PC-9 (cell line): ENCODE results near the gene PDE11A. TPM values are rescaled to one million over a fixed set of nuclear protein-coding genes. Genes with fewer than 3 reads are reported as not detected.

Experiments used
- BruUV-seq: library from RNA; stranded (reverse); fragments of 400-500 nt; replicated peaks from 2 replicates; lab custom pipeline; 2021; lab: Mats Ljungman, UMichigan
- CTCF ChIA-PET: fragments of 300-600 bp; sonication (Branson Sonifier 250); formaldehyde crosslinking; loops from one replicate; lab custom pipeline; 2022; ENCODE audit warnings: antibody characterized with exemption; lab: Charles Lee
- POLR2A ChIA-PET: fragments of 300-600 bp; sonication (Branson Sonifier 250); formaldehyde crosslinking; loops from one replicate; lab custom pipeline; 2022; ENCODE audit warnings: antibody characterized with exemption; ENCODE audit not compliant: unreplicated experiment; lab: Charles Lee
- DNase-seq, 2 experiments: peaks; one replicate each; pipeline versions ENCODE4 v3.0.0 to v3.0.0-alpha.2; 2015 to 2022; ENCODE audit warnings: mixed read lengths in 1 of 2
- H2AFZ ChIP-seq: fragments of 200-600 bp; sonication (generic); 2 replicates; pipeline ENCODE4 v1.8.1; 2017; ENCODE audit warnings: antibody characterized with exemption
- H3F3A ChIP-seq: fragments of 200-600 bp; sonication (generic); 2 replicates; pipeline ENCODE4 v1.8.1; 2017; ENCODE audit warnings: antibody characterized with exemption, mild to moderate bottlenecking, low read depth; ENCODE audit not compliant: insufficient read depth
- H3K27ac ChIP-seq: fragments of 200-600 bp; sonication (generic); 2 replicates; pipeline ENCODE4 v1.6.1; 2016; ENCODE audit warnings: mixed run types
- H3K27me3 ChIP-seq: fragments of 200-600 bp; sonication (generic); 2 replicates; pipeline ENCODE4 v1.6.1; 2016; ENCODE audit warnings: low read depth, mixed run types; ENCODE audit not compliant: insufficient read depth
- H3K36me3 ChIP-seq: fragments of 200-600 bp; sonication (generic); 2 replicates; pipeline ENCODE4 v1.6.1; 2016; ENCODE audit warnings: low read depth, mixed run types
- H3K4me1 ChIP-seq: fragments of 200-600 bp; sonication (generic); replicated peaks from 2 replicates; pipeline ENCODE4 v1.6.1; 2016; ENCODE audit warnings: mixed run types; ENCODE audit not compliant: insufficient read depth
- H3K4me2 ChIP-seq: fragments of 200-600 bp; sonication (generic); 2 replicates; pipeline ENCODE4 v1.6.1; 2017; ENCODE audit warnings: mixed run types
- H3K4me3 ChIP-seq: fragments of 200-600 bp; sonication (generic); 2 replicates; pipeline ENCODE4 v1.6.1; 2016; ENCODE audit warnings: mixed run types
- H3K79me2 ChIP-seq: fragments of 200-600 bp; sonication (generic); 2 replicates; pipeline ENCODE4 v1.6.1; 2017; ENCODE audit warnings: low read depth, mixed run types
- H3K9me2 ChIP-seq: fragments of 200-600 bp; sonication (generic); 2 replicates; pipeline ENCODE4 v1.8.1; 2017; ENCODE audit warnings: mild to moderate bottlenecking; ENCODE audit not compliant: insufficient read depth
- H3K9me3 ChIP-seq: fragments of 200-600 bp; sonication (generic); 2 replicates; pipeline ENCODE4 v1.8.1; 2016; ENCODE audit warnings: low read depth; ENCODE audit not compliant: insufficient read depth
- H4K20me1 ChIP-seq: fragments of 200-600 bp; sonication (generic); 2 replicates; pipeline ENCODE4 v1.8.1; 2017; ENCODE audit not compliant: insufficient read depth
- CTCF ChIP-seq: fragments of 200-600 bp; sonication (generic); conservative IDR thresholded peaks from 2 replicates; pipeline ENCODE4 v1.6.1; 2017; ENCODE audit warnings: mixed run types, antibody characterized with exemption, mild to moderate bottlenecking, moderate library complexity
- EZH2 ChIP-seq: fragments of 200-600 bp; sonication (generic); IDR thresholded peaks from 2 replicates; pipeline ENCODE4 v1.8.0; 2017; ENCODE audit warnings: antibody characterized with exemption, low read depth
- intact Hi-C: fragments of 100-400 bp; cut with micrococcal nuclease; formaldehyde crosslinking; loops from one replicate; pipeline ENCODE4 v1.10.0; 2022; ENCODE audit not compliant: unreplicated experiment
- total RNA-seq: library from RNA; stranded (reverse); gene quantifications from 2 replicates; pipeline ENCODE4 v1.2.3, GENCODE V29; 2021

Gene PDE11A
- total RNA-seq, 1 experiment from 2014 or later = 1.4 TPM

- CTCF ChIA-PET = no interaction called here
- H3K9me3 ChIP-seq = no peaks in the 10 kb centered on the region
- no peaks in the 10 kb centered on the region for H3K79me2 ChIP-seq
- H3K36me3 ChIP-seq = no peaks in the 10 kb centered on the region
- POLR2A ChIA-PET = no interaction called here
- TF ChIP-seq CTCF (no peak), EZH2 (no peak)
- no peak overlapping the region for H3K27ac ChIP-seq
- no peaks in the 10 kb centered on the region for H3F3A ChIP-seq
- no peaks in the 10 kb centered on the region for H3K27me3 ChIP-seq
- no peak overlapping the region for H3K4me2 ChIP-seq
- no peaks in the 10 kb centered on the region for H4K20me1 ChIP-seq
- no peaks in the 10 kb centered on the region for H3K4me1 ChIP-seq
- intact Hi-C loops = no loop called here
- no peaks in the 10 kb centered on the region for H3K9me2 ChIP-seq
- no peak overlapping the region for H2AFZ ChIP-seq
- no peak overlapping the region for H3K4me3 ChIP-seq
- no TSS peak for BruUV-seq
- no peak for DNase-seq
These were observed 390.6 kb downstream of the PDE11A start for GRCh38 chr2:177682006-177682405.

- ChIA-PET POLR2A (interaction anchor here (0.6 kb wide), 1 partner anchor 418 kb away, joined by 3 read pairs; no protein-coding TSS in a partner anchor), CTCF (no interaction called here)
- BruUV-seq = no TSS peak
- Histone ChIP-seq H3K9me2 (no peaks in the 10 kb centered on the region), H3K27ac (no peak overlapping the region), H3K4me2 (no peak overlapping the region), H3K79me2 (no peaks in the 10 kb centered on the region), H2AFZ (no peak overlapping the region), H3K9me3 (no peaks in the 10 kb centered on the region), H3K4me3 (no peak overlapping the region), H3K27me3 (no peaks in the 10 kb centered on the region), H3K36me3 (no peaks in the 10 kb centered on the region), H4K20me1 (no peaks in the 10 kb centered on the region), H3F3A (no peaks in the 10 kb centered on the region), H3K4me1 (no peaks in the 10 kb centered on the region)
- intact Hi-C loops = no loop called here
- DNase-seq = no peak
- no peak for TF ChIP-seq CTCF
- TF ChIP-seq EZH2 = no peak
These were observed 391.5 kb downstream of the PDE11A start for GRCh38 chr2:177680866-177681712.

GRCh38 chr2:177679611-177680605, 392.7 kb downstream of the PDE11A start:
- CTCF ChIA-PET = no interaction called here
- Histone ChIP-seq H4K20me1 (no peaks in the 10 kb centered on the region), H3K79me2 (no peaks in the 10 kb centered on the region), H2AFZ (no peak overlapping the region), H3K27me3 (no peaks in the 10 kb centered on the region), H3K36me3 (no peaks in the 10 kb centered on the region), H3K27ac (no peak overlapping the region), H3K4me1 (no peaks in the 10 kb centered on the region), H3K4me3 (no peak overlapping the region), H3K9me2 (no peaks in the 10 kb centered on the region), H3K4me2 (no peak overlapping the region), H3K9me3 (no peaks in the 10 kb centered on the region), H3F3A (no peaks in the 10 kb centered on the region)
- TF ChIP-seq EZH2 (no peak), CTCF (no peak)
- no peak for DNase-seq
- intact Hi-C loops = no loop called here
- POLR2A ChIA-PET = interaction anchor here (0.7 kb wide), 1 partner anchor 87 kb away, joined by 5 read pairs; no protein-coding TSS in a partner anchor
- no TSS peak for BruUV-seq
